ENCODE results near the gene SOD3. TPM values are rescaled to one million over a fixed set of nuclear protein-coding genes. Genes with fewer than 3 reads are reported as not detected.

Gene SOD3, protein sequence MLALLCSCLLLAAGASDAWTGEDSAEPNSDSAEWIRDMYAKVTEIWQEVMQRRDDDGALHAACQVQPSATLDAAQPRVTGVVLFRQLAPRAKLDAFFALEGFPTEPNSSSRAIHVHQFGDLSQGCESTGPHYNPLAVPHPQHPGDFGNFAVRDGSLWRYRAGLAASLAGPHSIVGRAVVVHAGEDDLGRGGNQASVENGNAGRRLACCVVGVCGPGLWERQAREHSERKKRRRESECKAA
- 10 to 100 TPM in 3 of 4 donors, 1 to 10 TPM in 1; 3.7 to 24.3 (median 18.7) TPM for total RNA-seq

DNA sequence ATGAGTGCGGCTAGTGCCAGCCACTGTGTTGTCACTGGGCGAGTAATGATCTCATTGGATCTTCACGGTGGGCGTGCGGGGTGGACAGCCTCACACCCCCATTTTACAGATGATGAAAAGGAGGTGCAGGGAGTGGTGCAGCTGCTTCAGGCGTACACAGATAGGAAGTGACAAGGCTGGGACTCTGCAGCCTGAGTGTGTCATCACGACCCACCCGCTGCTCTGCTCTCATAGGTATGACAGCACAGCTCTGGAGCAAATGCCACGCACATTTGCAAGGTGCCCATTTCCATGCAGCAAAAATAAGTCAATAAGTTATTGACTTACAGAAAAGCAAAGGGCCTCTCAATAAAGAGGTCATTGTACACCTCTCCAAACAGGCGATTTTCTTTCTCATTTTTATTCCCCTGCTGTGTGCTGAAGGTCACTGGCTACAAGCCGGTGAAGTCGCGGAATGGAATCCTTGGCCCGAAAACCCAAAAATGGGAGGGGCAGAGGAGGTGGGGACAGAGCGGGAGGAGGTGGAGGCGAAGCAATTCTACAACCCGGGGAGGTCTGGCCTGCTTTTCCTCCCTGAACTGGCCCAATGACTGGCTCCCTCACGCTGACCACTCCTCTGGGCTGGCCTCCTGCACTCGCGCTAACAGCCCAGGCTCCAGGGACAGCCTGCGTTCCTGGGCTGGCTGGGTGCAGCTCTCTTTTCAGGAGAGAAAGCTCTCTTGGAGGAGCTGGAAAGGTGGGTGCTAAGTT lies at the start of gene SOD3:
TSS of gene SOD3 (plus strand) at position 658 of the 750 bp plus-strand sequence. CDS start 3,949 bp downstream, outside the sequence.
- Histone ChIP-seq H3K9me3 (no peaks in the 10 kb centered on the region), H3K4me1 (peaks cover 0 to 12% (median 0%) of the 10 kb centered on the region in 4 donors), H3K4me3 (peak within 1 kb of the TSS in 2 of 4 donors; percentile 13 to 35), H3K27ac (peak within 1 kb of the TSS; percentile 50 to 85 (median 55)), H3K27me3 (no peaks in the 10 kb centered on the region), H3K36me3 (no peaks in the 10 kb centered on the region)
- TF ChIP-seq POLR2A (IDR thresholded peaks at IDR 0.05), result no peak
- TF ChIP-seq, protein P1, sequence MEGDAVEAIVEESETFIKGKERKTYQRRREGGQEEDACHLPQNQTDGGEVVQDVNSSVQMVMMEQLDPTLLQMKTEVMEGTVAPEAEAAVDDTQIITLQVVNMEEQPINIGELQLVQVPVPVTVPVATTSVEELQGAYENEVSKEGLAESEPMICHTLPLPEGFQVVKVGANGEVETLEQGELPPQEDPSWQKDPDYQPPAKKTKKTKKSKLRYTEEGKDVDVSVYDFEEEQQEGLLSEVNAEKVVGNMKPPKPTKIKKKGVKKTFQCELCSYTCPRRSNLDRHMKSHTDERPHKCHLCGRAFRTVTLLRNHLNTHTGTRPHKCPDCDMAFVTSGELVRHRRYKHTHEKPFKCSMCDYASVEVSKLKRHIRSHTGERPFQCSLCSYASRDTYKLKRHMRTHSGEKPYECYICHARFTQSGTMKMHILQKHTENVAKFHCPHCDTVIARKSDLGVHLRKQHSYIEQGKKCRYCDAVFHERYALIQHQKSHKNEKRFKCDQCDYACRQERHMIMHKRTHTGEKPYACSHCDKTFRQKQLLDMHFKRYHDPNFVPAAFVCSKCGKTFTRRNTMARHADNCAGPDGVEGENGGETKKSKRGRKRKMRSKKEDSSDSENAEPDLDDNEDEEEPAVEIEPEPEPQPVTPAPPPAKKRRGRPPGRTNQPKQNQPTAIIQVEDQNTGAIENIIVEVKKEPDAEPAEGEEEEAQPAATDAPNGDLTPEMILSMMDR (IDR thresholded peaks at IDR 0.05), result no peak
- peak; percentile 18 to 65 (median 57) for DNase-seq

DNA sequence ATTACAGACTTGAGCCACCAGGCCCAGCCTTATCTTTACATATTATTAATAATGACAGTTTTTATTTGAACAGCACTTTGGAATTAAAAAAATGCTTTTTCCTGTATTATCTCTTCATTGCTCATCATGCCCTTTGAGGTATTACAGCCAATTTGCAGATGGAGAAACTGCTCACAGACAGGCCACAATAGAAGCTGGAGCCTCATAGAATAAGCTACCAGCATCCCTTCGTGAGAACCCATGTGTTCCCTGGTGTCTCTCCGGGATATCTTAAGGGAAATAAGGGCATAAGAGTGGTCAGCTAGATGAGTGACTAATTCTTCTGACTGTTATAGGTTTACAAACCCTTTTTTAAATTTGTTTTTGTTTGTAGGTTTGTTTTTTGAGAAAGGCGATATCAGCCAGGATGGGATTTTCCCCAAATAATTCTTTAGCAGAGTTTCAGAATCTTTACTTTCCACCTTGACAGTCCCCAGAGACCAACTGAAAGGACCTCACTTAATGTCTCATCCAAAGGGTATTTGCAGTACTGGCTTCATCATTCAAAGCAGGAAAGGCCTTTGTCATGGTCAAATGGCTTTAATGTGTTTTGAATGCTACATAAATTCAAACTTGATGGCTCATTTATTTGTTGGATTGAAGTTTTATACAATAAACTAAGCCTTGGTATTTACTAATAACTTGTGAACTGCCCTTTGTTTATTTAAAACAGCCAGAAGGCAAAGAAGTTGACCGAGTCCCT lies 48.0 kb upstream of the SOD3 start:
- no peak overlapping the region for H3K4me3 ChIP-seq
- no peaks in the 10 kb centered on the region for H3K9me3 ChIP-seq
- H3K4me1 ChIP-seq, result no peaks in the 10 kb centered on the region
- H3K27me3 ChIP-seq, result no peaks in the 10 kb centered on the region
- H3K27ac ChIP-seq, result no peak overlapping the region
- H3K36me3 ChIP-seq, result no peaks in the 10 kb centered on the region
- DNase-seq, result no peak
- no peak for TF ChIP-seq POLR2A (IDR thresholded peaks at IDR 0.05)
- TF ChIP-seq, protein P1 (IDR thresholded peaks at IDR 0.05), result no peak

DNA sequence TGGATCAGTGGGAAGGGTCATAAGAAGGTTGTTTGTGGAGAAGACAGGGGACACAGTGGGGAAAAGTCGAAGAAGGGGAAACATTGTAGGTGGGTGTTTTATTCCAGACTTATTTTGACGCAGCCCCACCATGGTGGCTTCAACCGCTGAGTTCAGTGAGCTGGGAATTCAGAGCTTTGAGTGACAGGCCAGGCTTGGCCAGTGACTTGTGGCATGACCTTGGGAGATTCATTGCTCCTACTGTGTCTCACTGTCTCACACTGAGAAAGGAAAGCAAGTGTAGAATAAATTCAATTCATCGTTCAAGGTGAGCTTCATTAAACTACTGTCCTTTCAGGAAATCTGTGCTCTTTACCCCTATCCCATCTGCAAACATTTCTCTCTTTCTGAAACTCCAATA lies 47.4 kb upstream of the SOD3 start:
- H3K9me3 ChIP-seq, result no peaks in the 10 kb centered on the region
- H3K4me3 ChIP-seq, result no peak overlapping the region
- no peaks in the 10 kb centered on the region for H3K36me3 ChIP-seq
- no peak for DNase-seq
- no peaks in the 10 kb centered on the region for H3K4me1 ChIP-seq
- no peak overlapping the region for H3K27ac ChIP-seq
- no peaks in the 10 kb centered on the region for H3K27me3 ChIP-seq
- no peak for TF ChIP-seq POLR2A (IDR thresholded peaks at IDR 0.05)
- TF ChIP-seq, protein P1 (IDR thresholded peaks at IDR 0.05), result no peak

DNA sequence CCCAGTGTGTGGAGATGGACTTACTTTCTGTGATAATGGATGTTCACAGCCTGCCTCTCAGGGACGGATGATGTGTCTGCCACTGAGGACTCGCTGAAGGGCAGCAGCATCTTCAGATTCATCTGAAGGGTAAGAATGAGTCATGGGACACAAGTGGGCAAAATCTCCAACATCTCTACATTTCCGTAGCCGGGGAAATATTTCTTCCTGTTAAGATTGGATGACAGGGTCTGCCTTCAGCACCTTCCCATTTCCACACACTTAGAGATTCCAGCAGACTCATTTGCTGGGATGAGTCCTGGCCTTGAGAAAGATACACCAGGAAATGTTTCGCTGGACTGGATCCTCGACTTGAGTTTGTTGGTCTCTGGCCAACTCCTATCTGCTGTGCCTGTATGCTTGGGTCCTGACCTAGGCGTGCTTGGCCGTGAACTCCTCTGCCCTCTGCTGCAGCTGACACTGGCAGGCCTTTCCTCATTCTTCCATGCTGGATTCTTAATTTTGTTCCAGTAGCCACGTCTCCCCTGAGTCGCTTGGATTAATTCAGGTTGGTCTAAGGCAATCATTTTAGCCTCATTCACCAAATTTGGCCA lies 46.5 kb upstream of the SOD3 start:
- TF ChIP-seq POLR2A (IDR thresholded peaks at IDR 0.05), result no peak
- TF ChIP-seq, protein P1 (IDR thresholded peaks at IDR 0.05), result no peak
- no peak overlapping the region for H3K27ac ChIP-seq

DNA sequence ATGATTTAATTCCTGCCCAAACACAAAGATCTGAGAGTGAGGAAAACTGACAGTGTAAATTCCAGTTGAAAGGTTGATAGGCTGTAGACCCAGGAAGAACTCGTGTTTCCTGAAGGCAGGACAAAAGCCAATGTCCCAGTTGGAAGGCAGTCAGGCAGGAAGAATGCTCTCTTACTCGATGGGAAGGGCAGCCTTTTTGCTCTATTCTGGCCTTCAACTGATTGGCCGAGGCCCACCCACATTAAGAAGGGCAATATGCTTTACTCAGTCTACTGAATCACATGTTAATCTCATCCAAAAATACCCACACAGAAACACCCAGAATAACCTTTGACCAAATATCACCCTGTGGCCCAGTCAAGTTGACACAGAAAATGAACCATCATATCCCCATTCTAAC lies 45.3 kb upstream of the SOD3 start:
- no peak for DNase-seq
- no peaks in the 10 kb centered on the region for H3K4me1 ChIP-seq
- no peak overlapping the region for H3K4me3 ChIP-seq
- H3K27ac ChIP-seq, result no peak overlapping the region
- no peaks in the 10 kb centered on the region for H3K9me3 ChIP-seq
- no peaks in the 10 kb centered on the region for H3K36me3 ChIP-seq
- TF ChIP-seq POLR2A (IDR thresholded peaks at IDR 0.05), result no peak
- TF ChIP-seq, protein P1 (IDR thresholded peaks at IDR 0.05), result no peak
- no peaks in the 10 kb centered on the region for H3K27me3 ChIP-seq

More for the DNA sequence above, 46.5 kb upstream of the SOD3 start:
- Histone ChIP-seq H3K4me3 (no peak overlapping the region), H3K4me1 (no peaks in the 10 kb centered on the region), H3K27me3 (no peaks in the 10 kb centered on the region), H3K9me3 (no peaks in the 10 kb centered on the region), H3K36me3 (no peaks in the 10 kb centered on the region)
- no peak for DNase-seq
